Astrocyte (in vitro differentiated cells and primary cell): ENCODE measurements around the gene FGFR3. TPM values are rescaled to one million over a fixed set of nuclear protein-coding genes. Genes with fewer than 3 reads are reported as not detected.

ENCODE experiments used
- DNase-seq: peaks from one replicate; pipeline ENCODE4 v3.0.0-alpha.2; 2010; ENCODE audit warnings: low read depth
- FAIRE-seq: peaks from 2 replicates; lab custom pipeline; 2011; peaks lifted over from hg19 to GRCh38; lab: Jason Lieb, UNC
- H2AFZ ChIP-seq: 2 replicates; pipeline ENCODE4 v1.6.0; 2012; ENCODE audit warnings: low read depth, low read length, inconsistent platforms
- H3K27ac ChIP-seq: 2 replicates; pipeline ENCODE4 v1.5.1; 2011; ENCODE audit warnings: low read depth, low read length, inconsistent platforms
- H3K27me3 ChIP-seq: 2 replicates; pipeline ENCODE4 v1.6.0; 2011; ENCODE audit warnings: low read length, inconsistent platforms; ENCODE audit not compliant: insufficient read depth
- H3K36me3 ChIP-seq: 2 replicates; pipeline ENCODE4 v1.5.1; 2011; ENCODE audit warnings: low read length, inconsistent platforms; ENCODE audit not compliant: insufficient read depth
- H3K4me1 ChIP-seq: 2 replicates; pipeline ENCODE4 v1.5.1; 2011; ENCODE audit warnings: low read length, inconsistent platforms; ENCODE audit not compliant: insufficient read depth
- H3K4me2 ChIP-seq: 2 replicates; pipeline ENCODE4 v1.6.0; 2012; ENCODE audit warnings: low read length, inconsistent platforms
- H3K4me3 ChIP-seq: 2 replicates; pipeline ENCODE4 v1.5.1; 2011; ENCODE audit warnings: low read depth, mild to moderate bottlenecking, low read length, inconsistent platforms; ENCODE audit not compliant: insufficient read depth
- H3K79me2 ChIP-seq: 2 replicates; pipeline ENCODE4 v1.6.0; 2012; ENCODE audit warnings: mild to moderate bottlenecking, low read length, inconsistent platforms; ENCODE audit not compliant: insufficient read depth
- H3K9ac ChIP-seq: 2 replicates; pipeline ENCODE4 v1.6.0; 2012; ENCODE audit warnings: mild to moderate bottlenecking, low read length, inconsistent platforms
- H3K9me3 ChIP-seq: 2 replicates; pipeline ENCODE4 v1.5.1; 2012; ENCODE audit warnings: low read depth, mild to moderate bottlenecking, low read length, inconsistent platforms; ENCODE audit not compliant: insufficient read depth
- H4K20me1 ChIP-seq: 2 replicates; pipeline ENCODE4 v1.6.0; 2012; ENCODE audit warnings: low read length, inconsistent platforms; ENCODE audit not compliant: insufficient read depth
- H3K27ac Mint-ChIP-seq: one replicate; pipeline ENCODE4 v1.8.0; 2021; ENCODE audit warnings: mild to moderate bottlenecking, mixed read lengths; ENCODE audit not compliant: unreplicated experiment
- H3K27me3 Mint-ChIP-seq: one replicate; pipeline ENCODE4 v1.8.0; 2021; ENCODE audit warnings: low read depth, mixed read lengths; ENCODE audit not compliant: unreplicated experiment
- H3K36me3 Mint-ChIP-seq: one replicate; pipeline ENCODE4 v1.8.0; 2021; ENCODE audit warnings: low read depth, mixed read lengths; ENCODE audit not compliant: unreplicated experiment
- H3K4me1 Mint-ChIP-seq: one replicate; pipeline ENCODE4 v1.8.0; 2021; ENCODE audit warnings: low read depth, mixed read lengths; ENCODE audit not compliant: unreplicated experiment
- H3K4me3 Mint-ChIP-seq: one replicate; pipeline ENCODE4 v1.8.0; 2021; ENCODE audit warnings: mild to moderate bottlenecking, moderate library complexity, mixed read lengths; ENCODE audit not compliant: unreplicated experiment
- H3K9me3 Mint-ChIP-seq: one replicate; pipeline ENCODE4 v1.8.0; 2021; ENCODE audit warnings: mild to moderate bottlenecking, mixed read lengths; ENCODE audit not compliant: unreplicated experiment
- EZH2 ChIP-seq: IDR thresholded peaks from 2 replicates; pipeline ENCODE4 v1.6.1; 2012; ENCODE audit warnings: mild to moderate bottlenecking, low read length, inconsistent platforms; ENCODE audit not compliant: insufficient read depth
- total RNA-seq: library from RNA; stranded (reverse); gene quantifications from 2 replicates; pipeline ENCODE4 v1.2.1, GENCODE V29; 2021
- TF ChIP-seq, protein P1 (sequence below): IDR thresholded peaks from 2 replicates; pipeline ENCODE4 v1.5.1; 2011; ENCODE audit warnings: low read depth, mild to moderate bottlenecking, inconsistent platforms, low read length, moderate library complexity; ENCODE audit not compliant: insufficient read depth

FGFR3 gene
- total RNA-seq, 1 donor from 2014 or later = 3.9 TPM

GRCh38 chr4:1755297-1755696 lies 37.8 kb upstream of the FGFR3 start:
- Histone ChIP-seq H3K4me3 (no peak overlapping the region), H3K4me2 (no peak overlapping the region), H3K27me3 (no peaks in the 10 kb centered on the region), H2AFZ (no peak overlapping the region), H3K27ac (no peak overlapping the region), H4K20me1 (no peaks in the 10 kb centered on the region), H3K4me1 (no peaks in the 10 kb centered on the region), H3K36me3 (no peaks in the 10 kb centered on the region), H3K79me2 (no peaks in the 10 kb centered on the region), H3K9ac (no peak overlapping the region), H3K9me3 (no peaks in the 10 kb centered on the region)
- FAIRE-seq (no peak), DNase-seq (no peak)
- H3K36me3 Mint-ChIP-seq = no peaks in the 10 kb centered on the region
- H3K9me3 Mint-ChIP-seq = no peaks in the 10 kb centered on the region
- no peaks in the 10 kb centered on the region for H3K4me1 Mint-ChIP-seq
- no peak for TF ChIP-seq EZH2
- TF ChIP-seq, protein P1, sequence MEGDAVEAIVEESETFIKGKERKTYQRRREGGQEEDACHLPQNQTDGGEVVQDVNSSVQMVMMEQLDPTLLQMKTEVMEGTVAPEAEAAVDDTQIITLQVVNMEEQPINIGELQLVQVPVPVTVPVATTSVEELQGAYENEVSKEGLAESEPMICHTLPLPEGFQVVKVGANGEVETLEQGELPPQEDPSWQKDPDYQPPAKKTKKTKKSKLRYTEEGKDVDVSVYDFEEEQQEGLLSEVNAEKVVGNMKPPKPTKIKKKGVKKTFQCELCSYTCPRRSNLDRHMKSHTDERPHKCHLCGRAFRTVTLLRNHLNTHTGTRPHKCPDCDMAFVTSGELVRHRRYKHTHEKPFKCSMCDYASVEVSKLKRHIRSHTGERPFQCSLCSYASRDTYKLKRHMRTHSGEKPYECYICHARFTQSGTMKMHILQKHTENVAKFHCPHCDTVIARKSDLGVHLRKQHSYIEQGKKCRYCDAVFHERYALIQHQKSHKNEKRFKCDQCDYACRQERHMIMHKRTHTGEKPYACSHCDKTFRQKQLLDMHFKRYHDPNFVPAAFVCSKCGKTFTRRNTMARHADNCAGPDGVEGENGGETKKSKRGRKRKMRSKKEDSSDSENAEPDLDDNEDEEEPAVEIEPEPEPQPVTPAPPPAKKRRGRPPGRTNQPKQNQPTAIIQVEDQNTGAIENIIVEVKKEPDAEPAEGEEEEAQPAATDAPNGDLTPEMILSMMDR = no peak
- H3K27me3 Mint-ChIP-seq = peaks cover 3% of the 10 kb centered on the region
- H3K27ac Mint-ChIP-seq = no peak overlapping the region
- H3K4me3 Mint-ChIP-seq = no peak overlapping the region

GRCh38 chr4:1756079-1756478 lies 37.0 kb upstream of the FGFR3 start:
- H4K20me1 ChIP-seq = no peaks in the 10 kb centered on the region
- H3K27me3 ChIP-seq = no peaks in the 10 kb centered on the region
- H3K4me1 ChIP-seq = no peaks in the 10 kb centered on the region
- no peaks in the 10 kb centered on the region for H3K9me3 ChIP-seq
- FAIRE-seq (no peak), DNase-seq (no peak)
- H2AFZ ChIP-seq = no peak overlapping the region
- H3K9ac ChIP-seq = no peak overlapping the region
- H3K79me2 ChIP-seq = no peaks in the 10 kb centered on the region
- no peaks in the 10 kb centered on the region for H3K9me3 Mint-ChIP-seq
- no peaks in the 10 kb centered on the region for H3K36me3 Mint-ChIP-seq
- TF ChIP-seq, protein P1 = no peak
- no peak for TF ChIP-seq EZH2
- no peak overlapping the region for H3K27ac ChIP-seq
- peaks cover 3% of the 10 kb centered on the region for H3K27me3 Mint-ChIP-seq
- no peaks in the 10 kb centered on the region for H3K4me1 Mint-ChIP-seq
- H3K4me3 ChIP-seq = no peak overlapping the region
- H3K36me3 ChIP-seq = no peaks in the 10 kb centered on the region
- no peak overlapping the region for H3K4me3 Mint-ChIP-seq
- H3K4me2 ChIP-seq = no peak overlapping the region
- no peak overlapping the region for H3K27ac Mint-ChIP-seq

DNA sequence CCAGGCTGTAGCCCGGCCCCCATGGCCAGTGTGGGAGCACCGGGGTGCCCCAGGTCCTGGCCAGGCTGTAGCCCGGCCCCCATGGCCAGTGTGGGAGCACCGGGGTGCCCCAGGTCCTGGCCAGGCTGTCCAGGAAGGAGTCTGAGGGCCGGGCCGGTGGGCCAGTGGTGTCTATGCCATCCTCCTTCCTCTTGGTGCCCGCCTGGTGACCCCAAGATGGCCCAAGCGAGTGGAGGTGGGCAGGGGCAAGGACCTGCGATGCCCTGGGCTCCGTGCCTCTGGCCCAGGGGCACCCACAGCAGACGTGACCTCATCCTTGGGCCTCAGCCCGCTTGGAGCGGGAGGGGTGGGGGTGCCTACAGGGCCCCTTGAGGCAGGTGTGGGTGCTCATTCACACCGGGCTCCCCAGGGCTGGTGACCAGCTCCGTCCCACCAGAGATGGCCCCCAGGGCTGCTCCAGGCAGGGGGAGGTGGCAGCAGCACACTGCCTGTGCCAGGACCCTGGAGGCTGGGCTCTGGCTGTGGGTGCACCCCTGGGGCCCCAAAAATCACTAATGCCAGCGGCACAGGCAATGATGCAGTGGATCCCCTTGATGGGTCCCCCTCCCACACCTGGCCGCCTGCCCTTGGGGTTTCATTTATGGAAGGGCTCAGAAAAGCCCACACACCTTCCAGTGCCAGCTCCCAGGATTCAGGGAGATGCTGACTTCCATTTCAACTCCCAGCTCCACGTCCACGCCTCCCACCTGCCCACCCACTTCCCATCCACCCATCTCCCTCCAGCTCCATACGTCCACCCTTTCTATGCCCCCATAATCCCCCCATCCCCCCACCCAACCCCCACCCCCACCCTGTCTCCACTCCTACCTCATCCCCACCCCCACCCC lies 36.0 kb upstream of the FGFR3 start:
- Histone ChIP-seq H3K4me1 (no peaks in the 10 kb centered on the region), H3K27me3 (no peaks in the 10 kb centered on the region), H3K9ac (no peak overlapping the region), H3K9me3 (no peaks in the 10 kb centered on the region), H3K36me3 (no peaks in the 10 kb centered on the region), H3K4me3 (no peak overlapping the region), H4K20me1 (no peaks in the 10 kb centered on the region), H3K4me2 (no peak overlapping the region), H2AFZ (no peak overlapping the region), H3K27ac (no peak overlapping the region), H3K79me2 (no peaks in the 10 kb centered on the region)
- peaks cover 3% of the 10 kb centered on the region for H3K27me3 Mint-ChIP-seq
- TF ChIP-seq, protein P1 = no peak
- TF ChIP-seq EZH2 = no peak
- H3K9me3 Mint-ChIP-seq = no peaks in the 10 kb centered on the region
- H3K4me1 Mint-ChIP-seq = no peaks in the 10 kb centered on the region
- no peaks in the 10 kb centered on the region for H3K36me3 Mint-ChIP-seq
- DNase-seq = no peak
- no peak for FAIRE-seq
- H3K27ac Mint-ChIP-seq = no peak overlapping the region
- no peak overlapping the region for H3K4me3 Mint-ChIP-seq
